ENCODE results near the gene HDAC11.

GRCh38 chr3:13479332-13479581 is 849 bp upstream of the HDAC11 start:
- TF ChIP-seq EZH2 (IDR thresholded peaks at IDR 0.05; ENCODE audit: borderline replicate concordance, low read depth, low read length, poor library complexity, severe bottlenecking) (no peak), CTCF (conservative IDR thresholded peaks at IDR 0.05; ENCODE audit: low read depth, low read length) (no peak)
